Fibroblast of mammary gland (primary cell): ENCODE measurements around the gene HES3.
"Not testable (repeated sequence)": the region's sequence is repeated elsewhere in the genome, so short reads cannot be mapped to it uniquely, and the experiment has no call there.

Experiments used
- DNase-seq: peaks from one replicate; pipeline ENCODE4 v3.0.0-alpha.2; 2010; ENCODE audit warnings: low read depth
- H3K4me3 ChIP-seq: 2 replicates; pipeline ENCODE4 v1.5.1; 2011; ENCODE audit warnings: low read depth, mild to moderate bottlenecking, low read length, moderate library complexity; ENCODE audit not compliant: control insufficient read depth
- CTCF ChIP-seq: conservative IDR thresholded peaks from 2 replicates; pipeline ENCODE4 v1.5.1; 2011; ENCODE audit warnings: low read depth, low read length, inconsistent platforms; ENCODE audit not compliant: control insufficient read depth, insufficient read depth

The HES3 gene

GRCh38 chr1:6209661-6210580, 34.1 kb upstream of the HES3 start:
- H3K4me3 ChIP-seq: peak overlapping the region; percentile 40
- peak; percentile 14 for TF ChIP-seq CTCF
- DNase-seq: no peak

DNA sequence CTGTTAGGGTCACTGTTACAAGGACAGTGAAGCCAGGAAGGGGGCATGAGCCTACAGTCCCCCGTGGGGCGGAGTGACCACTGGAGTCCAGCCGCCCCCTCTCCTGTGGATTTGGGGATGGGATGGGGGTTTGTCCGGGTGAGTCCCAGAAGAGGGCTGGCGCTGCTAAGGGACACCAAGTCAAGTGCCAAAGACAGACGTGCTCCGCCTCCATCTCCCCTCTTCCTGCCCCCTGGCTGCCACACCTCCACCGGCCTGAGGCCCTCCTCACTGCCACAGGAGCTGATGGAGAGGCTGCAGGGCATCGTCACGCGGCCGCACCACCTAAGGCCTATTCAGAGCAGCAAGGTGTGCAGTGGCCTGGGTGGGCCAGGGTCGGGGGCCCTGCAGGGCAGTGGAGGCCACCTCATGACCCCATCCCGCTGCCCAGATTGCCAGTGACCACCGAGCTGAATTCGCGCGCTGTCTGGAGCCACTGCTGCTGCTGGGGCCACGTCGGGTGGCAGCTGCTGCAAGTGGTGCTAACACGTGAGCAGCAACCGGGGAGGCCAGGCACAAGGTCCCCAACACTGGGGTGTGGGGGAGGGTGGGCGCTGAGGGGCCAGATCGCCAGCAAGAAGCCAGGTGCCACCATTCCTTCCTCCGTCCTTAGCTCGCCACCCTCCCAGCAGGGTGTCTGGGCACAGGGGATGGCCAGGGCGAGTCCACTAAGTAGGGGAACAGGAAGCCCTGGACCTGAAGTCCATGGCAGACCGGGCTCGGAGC, 33.2 kb upstream of the HES3 start:
- H3K4me3 ChIP-seq: no peak overlapping the region
- TF ChIP-seq CTCF: no peak
- DNase-seq: no peak

DNA sequence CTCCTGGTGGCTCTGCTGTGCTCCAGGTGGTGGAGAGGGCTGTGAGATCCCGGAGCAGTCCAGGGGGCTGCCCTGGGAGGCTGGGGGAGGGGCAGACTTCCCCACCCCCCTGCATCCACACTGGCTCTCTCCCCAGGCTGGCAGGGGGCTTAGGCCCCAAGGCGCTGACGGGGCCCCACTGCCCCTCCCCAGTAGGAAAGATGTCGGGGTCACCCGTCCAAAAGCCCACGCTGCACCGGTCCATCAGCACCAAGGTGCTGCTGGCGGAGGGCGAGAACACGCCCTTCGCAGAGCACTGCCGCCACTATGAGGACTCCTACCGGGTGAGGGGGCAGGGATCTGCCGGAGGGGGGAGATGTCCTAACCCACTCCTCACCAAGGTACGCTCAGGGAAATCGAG, 32.2 kb upstream of the HES3 start:
- TF ChIP-seq CTCF: no peak
- no peak for DNase-seq
- no peak overlapping the region for H3K4me3 ChIP-seq

DNA sequence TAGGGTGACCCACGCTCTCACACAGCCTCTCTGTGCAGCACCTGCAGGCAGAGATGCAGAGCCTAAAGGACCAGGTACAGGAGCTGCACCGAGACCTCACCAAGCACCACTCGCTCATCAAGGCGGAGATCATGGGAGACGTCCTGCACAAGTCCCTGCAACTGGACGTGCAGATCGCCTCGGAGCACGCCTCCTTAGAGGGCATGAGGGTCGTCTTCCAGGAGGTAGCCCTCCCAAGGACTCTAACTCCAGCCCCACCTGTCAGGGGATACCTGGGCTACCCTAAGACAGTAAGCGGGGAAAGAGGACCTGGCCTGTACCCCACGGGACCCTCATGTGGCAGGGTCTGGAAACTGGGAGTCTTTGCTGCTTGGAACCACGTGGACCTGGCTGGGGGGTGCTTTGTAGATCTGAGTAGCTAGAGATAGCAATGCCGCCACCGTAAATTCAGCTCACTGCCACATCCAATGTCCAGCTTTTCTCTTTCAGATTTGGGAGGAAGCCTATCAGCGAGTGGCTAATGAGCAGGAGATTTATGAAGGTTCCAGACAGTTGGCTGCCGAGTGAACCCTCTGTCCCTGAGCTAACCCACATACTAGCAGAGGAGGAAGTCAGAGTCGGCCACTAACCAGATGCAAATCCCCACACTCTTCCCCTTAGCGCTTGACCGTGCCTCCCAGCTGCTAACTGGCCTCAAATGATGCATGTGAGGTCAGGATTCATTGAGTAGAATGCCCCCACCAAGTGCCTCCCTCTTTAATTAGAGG, 31.6 kb upstream of the HES3 start:
- no peak overlapping the region for H3K4me3 ChIP-seq
- no peak for TF ChIP-seq CTCF
- DNase-seq: no peak

- no peak for TF ChIP-seq CTCF
- no peak overlapping the region for H3K4me3 ChIP-seq
- DNase-seq: no peak
These were observed 25.4 kb upstream of the HES3 start for GRCh38 chr1:6218375-6219164.

- not testable (repeated sequence) for H3K4me3 ChIP-seq, DNase-seq
These were observed 24.3 kb upstream of the HES3 start for GRCh38 chr1:6219641-6220040.
